Transverse colon (tissue), 4 donors: Measurements from ENCODE around the gene MYH9. TPM values are rescaled to one million over a fixed set of nuclear protein-coding genes. Genes with fewer than 3 reads are reported as not detected.
"Not testable (repeated sequence)": the region's sequence is repeated elsewhere in the genome, so short reads cannot be mapped to it uniquely, and the experiment has no call there.

Source experiments
- DNase-seq: peaks from one replicate; pipeline ENCODE4 v3.0.0-alpha.2; 2019
- H3K27ac ChIP-seq, 4 donors: fragments of 200-600 bp; sonication (generic); 2 replicates each; pipeline ENCODE4 v1.5.1; 2016 to 2018; ENCODE audit warnings: inconsistent platforms in 4 of 4
- H3K27me3 ChIP-seq: fragments of 200-600 bp; sonication (generic); 2 replicates; pipeline ENCODE4 v1.5.1; 2017; ENCODE audit warnings: inconsistent platforms
- H3K36me3 ChIP-seq, 4 donors: fragments of 200-600 bp; sonication (generic); 2 replicates each; pipeline ENCODE4 v1.5.1; 2017 to 2019; ENCODE audit warnings: inconsistent platforms in 4 of 4
- H3K4me1 ChIP-seq, 4 donors: fragments of 200-600 bp; sonication (generic); 2 replicates each; pipeline ENCODE4 v1.5.1; 2017 to 2020; ENCODE audit warnings: inconsistent platforms in 4 of 4
- H3K4me3 ChIP-seq, 4 donors: fragments of 200-600 bp; sonication (generic); 1 replicate in 1 of 4; 2 replicates in 3 of 4; pipeline versions ENCODE4 v1.5.1 to v1.6.1; 2017 to 2019; ENCODE audit warnings: inconsistent platforms in 4 of 4
- H3K9me3 ChIP-seq, 2 donors: fragments of 200-600 bp; sonication (generic); 2 replicates each; pipeline ENCODE4 v1.5.1; 2017 to 2019; ENCODE audit warnings: inconsistent platforms in 2 of 2
- EP300 ChIP-seq: sonication (generic); formaldehyde crosslinking; IDR thresholded peaks from one replicate; pipeline ENCODE4 v1.6.1; 2017; ENCODE audit warnings: antibody characterized with exemption, low read depth
- POLR2A ChIP-seq: fragments of 450-650 bp; IDR thresholded peaks from one replicate; pipeline ENCODE4 v1.6.1; 2016; ENCODE audit warnings: antibody characterized with exemption, mild to moderate bottlenecking, moderate library complexity
- POLR2AphosphoS5 ChIP-seq, 3 donors: sonication (generic); formaldehyde crosslinking; IDR thresholded peaks; one replicate each; pipeline ENCODE4 v1.6.1; 2016; ENCODE audit warnings: antibody characterized with exemption in 3 of 3
- WGBS, 2 donors: methylation state at CpG; one replicate each; pipeline ENCODE4 v1.1.5; 2018; ENCODE audit warnings: low coverage in 1 of 2; 5-methylcytosine and 5-hydroxymethylcytosine counted together
- in situ Hi-C, 4 donors: fragments of 200-750 bp; cut with MboI; loops; one replicate each; pipeline versions ENCODE4 v1.15.0 to v1.15.1; 2017; ENCODE audit warnings: low sequenced_read_pairs in 3 of 4, low pct_ligation_motif_present in 1 of 4, low pct_unique_long_range_greater_than_20kb in 1 of 4
- intact Hi-C: fragments of 100-400 bp; cut with DNase I; formaldehyde crosslinking; loops from one replicate; pipeline ENCODE4 v1.15.1; 2023; ENCODE audit warnings: low total_unique reads
- total RNA-seq, 4 donors: library from RNA; depleted of rRNA; stranded (reverse); fragments of >200 nt; gene quantifications; one replicate each; pipeline ENCODE4 v1.1.0, GENCODE V29; 2016
- TF ChIP-seq, protein P1 (sequence below), 5 experiments: fragments of 200-600 bp in 3 of 5; fragments of 450-650 bp in 2 of 5; sonication (generic) in 3 of 5; IDR thresholded peaks; 1 replicate in 2 of 5; 2 replicates in 3 of 5; pipeline ENCODE4 v1.5.1; 2016 to 2017; ENCODE audit warnings: antibody characterized with exemption in 5 of 5, inconsistent platforms in 3 of 5, mild to moderate bottlenecking in 2 of 5, moderate library complexity in 1 of 5

MYH9 gene
- total RNA-seq, 4 donors from 2014 or later, result 385 to 511 (median 460) TPM

DNA sequence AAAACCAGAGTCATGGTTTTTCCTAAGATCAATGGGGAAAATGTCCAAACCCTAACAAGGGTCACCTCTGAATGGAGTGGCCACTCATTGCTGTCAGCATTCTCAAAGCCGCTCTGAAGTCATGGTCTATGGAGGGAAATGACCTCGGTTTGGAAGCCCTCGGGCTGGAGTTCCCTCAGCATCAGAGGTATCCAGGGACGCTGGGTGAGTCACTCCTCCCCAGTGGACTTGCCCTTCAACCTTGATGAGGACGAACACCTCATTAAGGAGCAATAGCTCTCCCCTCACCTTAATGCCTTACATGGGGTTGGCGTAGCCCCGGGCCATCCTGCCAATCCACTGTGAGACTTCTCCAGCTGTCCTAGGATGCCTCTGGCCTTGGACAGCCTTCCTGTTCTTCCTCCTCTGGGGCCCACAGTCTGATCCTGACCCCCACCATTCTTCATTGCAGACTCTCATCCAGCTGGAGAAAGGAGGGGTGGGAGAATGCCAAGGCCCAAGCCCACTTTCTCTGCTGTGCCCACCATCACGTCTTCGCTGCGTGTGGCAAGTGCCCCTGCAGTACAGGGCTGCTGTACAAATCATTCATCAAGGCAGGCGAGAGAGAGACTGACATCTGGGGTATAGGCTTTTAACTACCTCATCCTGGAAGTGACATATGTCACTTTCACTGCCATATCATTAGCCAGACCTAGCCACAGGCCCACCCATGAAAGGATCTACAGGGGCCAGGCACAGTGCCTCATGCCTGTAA is 25.4 kb upstream of the MYH9 start:
- intact Hi-C loops (no loop called here), in situ Hi-C loops (no loop called here)
- WGBS, 2 donors, result 88% methylated on average over 11 of the region's 11 CpGs; no CpG with 5 or more reads in 1 of the 2 donors
- H3K9me3 ChIP-seq, result no peaks in the 10 kb centered on the region
- no peaks in the 10 kb centered on the region for H3K36me3 ChIP-seq
- no peaks in the 10 kb centered on the region for H3K27me3 ChIP-seq
- no peak overlapping the region for H3K4me3 ChIP-seq
- H3K27ac ChIP-seq, result no peak overlapping the region
- TF ChIP-seq, protein P1, sequence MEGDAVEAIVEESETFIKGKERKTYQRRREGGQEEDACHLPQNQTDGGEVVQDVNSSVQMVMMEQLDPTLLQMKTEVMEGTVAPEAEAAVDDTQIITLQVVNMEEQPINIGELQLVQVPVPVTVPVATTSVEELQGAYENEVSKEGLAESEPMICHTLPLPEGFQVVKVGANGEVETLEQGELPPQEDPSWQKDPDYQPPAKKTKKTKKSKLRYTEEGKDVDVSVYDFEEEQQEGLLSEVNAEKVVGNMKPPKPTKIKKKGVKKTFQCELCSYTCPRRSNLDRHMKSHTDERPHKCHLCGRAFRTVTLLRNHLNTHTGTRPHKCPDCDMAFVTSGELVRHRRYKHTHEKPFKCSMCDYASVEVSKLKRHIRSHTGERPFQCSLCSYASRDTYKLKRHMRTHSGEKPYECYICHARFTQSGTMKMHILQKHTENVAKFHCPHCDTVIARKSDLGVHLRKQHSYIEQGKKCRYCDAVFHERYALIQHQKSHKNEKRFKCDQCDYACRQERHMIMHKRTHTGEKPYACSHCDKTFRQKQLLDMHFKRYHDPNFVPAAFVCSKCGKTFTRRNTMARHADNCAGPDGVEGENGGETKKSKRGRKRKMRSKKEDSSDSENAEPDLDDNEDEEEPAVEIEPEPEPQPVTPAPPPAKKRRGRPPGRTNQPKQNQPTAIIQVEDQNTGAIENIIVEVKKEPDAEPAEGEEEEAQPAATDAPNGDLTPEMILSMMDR (IDR thresholded peaks at IDR 0.05), result no peak
- no peak for TF ChIP-seq POLR2A
- TF ChIP-seq POLR2AphosphoS5 (IDR thresholded peaks at IDR 0.05), result no peak
- peaks cover 11 to 36% (median 26%) of the 10 kb centered on the region in 4 donors for H3K4me1 ChIP-seq
- no peak for DNase-seq

DNA sequence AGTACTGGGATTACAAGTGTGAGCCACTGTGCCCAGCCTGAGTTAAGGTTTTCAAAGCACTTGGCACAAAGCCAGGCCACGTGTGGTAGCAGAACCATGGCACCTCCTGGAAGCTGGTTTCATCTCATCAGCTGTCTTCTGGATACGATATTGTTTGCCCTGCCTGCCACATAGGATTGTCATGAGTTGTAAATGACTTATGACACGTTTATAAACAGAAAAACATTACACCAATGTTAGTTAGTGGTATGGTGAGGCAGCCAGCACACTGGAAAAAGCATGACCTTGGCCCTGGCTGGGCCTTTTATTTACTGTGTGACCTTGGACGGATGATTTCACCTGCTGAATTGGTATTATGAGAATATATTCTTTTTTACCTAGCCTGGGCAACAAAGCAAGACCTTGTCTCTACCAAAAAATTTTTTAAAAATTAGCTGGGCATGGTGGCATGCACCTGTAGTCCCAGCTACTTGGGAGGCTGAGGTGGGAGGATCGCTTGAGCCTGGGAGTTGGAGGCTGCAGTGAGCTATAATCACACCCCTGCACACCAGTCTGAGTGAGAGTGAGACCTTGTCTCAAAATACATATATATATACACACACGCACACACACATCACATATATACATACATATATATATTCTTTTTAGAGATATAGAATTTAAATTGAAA is 24.0 kb upstream of the MYH9 start:
- in situ Hi-C loops (no loop called here), intact Hi-C loops (no loop called here)
- no peaks in the 10 kb centered on the region for H3K27me3 ChIP-seq

DNA sequence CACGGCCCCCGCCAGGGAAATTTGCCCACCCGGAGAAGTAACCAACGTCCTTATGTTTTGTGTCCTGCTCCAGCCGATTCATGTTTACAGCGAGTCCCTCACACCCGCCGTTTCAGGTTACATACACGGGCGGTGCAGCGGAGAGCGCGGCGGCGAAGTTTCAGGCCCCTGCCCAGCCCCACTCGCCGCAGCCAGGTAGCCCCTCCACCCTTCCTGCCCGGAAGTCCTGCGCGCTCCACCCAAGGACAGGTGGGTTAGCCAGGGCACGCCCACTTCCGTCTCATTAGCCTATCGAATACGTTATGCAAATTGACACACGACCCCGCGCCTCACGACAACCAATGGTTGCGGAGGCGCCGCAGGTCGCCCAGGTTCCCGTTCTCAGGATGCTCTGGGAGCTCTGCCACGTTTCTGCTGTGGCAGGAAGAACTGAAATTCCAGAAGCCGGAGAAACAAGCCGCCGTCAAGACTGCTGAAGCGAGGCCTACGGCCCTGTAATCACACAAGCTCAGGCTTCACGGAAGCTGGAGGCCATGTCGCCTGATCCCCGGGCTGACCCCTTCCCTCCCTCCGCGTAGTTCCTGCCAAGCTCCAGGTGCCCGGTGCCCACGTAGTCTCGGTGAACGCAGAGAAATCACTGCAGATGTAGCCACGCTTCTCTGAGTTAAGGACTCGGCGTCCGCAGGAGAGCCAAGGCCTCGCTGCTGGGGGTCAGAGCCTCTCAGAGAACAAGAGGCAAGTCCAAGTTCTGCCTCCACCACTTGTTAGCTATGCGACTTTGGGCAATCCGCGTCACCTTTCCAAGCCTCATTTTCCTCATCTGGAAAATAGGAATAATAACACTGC is 22.4 kb upstream of the MYH9 start:
- DNase-seq, result peak; percentile 96
- Histone ChIP-seq H3K9me3 (no peaks in the 10 kb centered on the region), H3K4me1 (peaks cover 0 to 30% (median 17%) of the 10 kb centered on the region in 4 donors), H3K4me3 (peak overlapping the region in 3 of 4 donors; percentile 15 to 35 (median 15)), H3K27me3 (no peaks in the 10 kb centered on the region), H3K36me3 (no peaks in the 10 kb centered on the region), H3K27ac (peak overlapping the region; percentile 84 to 92 (median 88))
- WGBS, 2 donors, result 37 to 52% methylated on average over 6 to 56 of the region's 56 CpGs
- in situ Hi-C loops (no loop called here), intact Hi-C loops (no loop called here)
- TF ChIP-seq, protein P1 (IDR thresholded peaks at IDR 0.05), result peak in 4 of 5 experiments; percentile 9 to 85 (median 53)
- TF ChIP-seq POLR2AphosphoS5 (IDR thresholded peaks at IDR 0.05) (peak; percentile 76 to 92 (median 86)), POLR2A (peak; percentile 86), EP300 (no peak)

More for the DNA sequence above, 24.0 kb upstream of the MYH9 start:
- peak overlapping the region; percentile 84 to 92 (median 88) for H3K27ac ChIP-seq
- no peaks in the 10 kb centered on the region for H3K9me3 ChIP-seq
- no peak overlapping the region for H3K4me3 ChIP-seq
- WGBS, 2 donors, result 56 to 93% methylated on average over 2 to 6 of the region's 6 CpGs
- DNase-seq, result peak; percentile 70
- no peaks in the 10 kb centered on the region for H3K36me3 ChIP-seq
- peaks cover 0 to 22% (median 14%) of the 10 kb centered on the region in 4 donors for H3K4me1 ChIP-seq
- TF ChIP-seq POLR2AphosphoS5 (IDR thresholded peaks at IDR 0.05), result peak in 2 of 3 donors; percentile 45 to 51
- no peak for TF ChIP-seq EP300
- TF ChIP-seq POLR2A, result peak; percentile 9

DNA sequence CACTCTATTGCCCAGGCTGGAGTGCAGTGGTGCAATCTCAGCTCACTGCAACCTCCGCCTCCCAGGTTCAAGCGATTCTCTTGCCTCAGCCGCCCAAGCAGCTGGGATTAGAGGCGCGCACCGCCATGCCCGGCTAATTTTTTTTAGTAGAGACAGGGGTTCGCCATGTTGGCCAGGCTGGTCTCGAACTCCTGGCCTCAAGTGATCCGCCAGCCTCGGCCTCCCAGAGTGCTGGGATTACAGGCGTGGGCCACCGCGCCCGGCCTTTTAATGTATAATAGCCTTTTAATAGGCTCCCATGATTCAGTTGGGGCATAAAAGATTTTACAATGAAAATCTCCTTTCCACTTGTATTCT is 21.8 kb upstream of the MYH9 start:
- WGBS, 2 donors, result 56% methylated on average over 15 of the region's 15 CpGs; no CpG with 5 or more reads in 1 of the 2 donors

More for the DNA sequence above, 21.8 kb upstream of the MYH9 start:
- DNase-seq, intact Hi-C loops, H3K9me3 ChIP-seq, H3K36me3 ChIP-seq, H3K27me3 ChIP-seq, in situ Hi-C loops: not testable (repeated sequence)
- TF ChIP-seq, protein P1 (IDR thresholded peaks at IDR 0.05), result peak in 1 of 5 experiments; percentile 27
- Histone ChIP-seq H3K4me1 (peaks cover 0 to 34% (median 19%) of the 10 kb centered on the region in 4 donors), H3K4me3 (peak overlapping the region in 3 of 4 donors; percentile 15 to 35 (median 15)), H3K27ac (peak overlapping the region; percentile 84 to 92 (median 88))
